Adrenal gland (tissue), 12 donors: Measurements from ENCODE around the gene MICA. TPM values are rescaled to one million over a fixed set of nuclear protein-coding genes. Genes with fewer than 3 reads are reported as not detected.
"Not testable (repeated sequence)": the region's sequence is repeated elsewhere in the genome, so short reads cannot be mapped to it uniquely, and the experiment has no call there.

Experiments used
- DNase-seq, 7 donors: peaks; one replicate each; pipeline ENCODE4 v3.0.0-alpha.2; 2019 to 2020
- H3K27ac ChIP-seq, 5 donors: fragments of 200-600 bp; sonication (generic) in 4 of 5; 1 replicate in 3 of 5; 2 replicates in 2 of 5; pipeline versions ENCODE4 v1.5.1 to v1.8.0; 2016 to 2020; ENCODE audit warnings: mild to moderate bottlenecking in 1 of 5
- H3K27me3 ChIP-seq: fragments of 200-600 bp; 2 replicates; pipeline ENCODE4 v1.8.0; 2021
- H3K36me3 ChIP-seq, 2 donors: fragments of 200-600 bp; replicated peaks in 1 of 2; 1 replicate in 1 of 2; 2 replicates in 1 of 2; pipeline versions ENCODE4 v1.5.1 to v1.8.0; 2018 to 2022
- H3K4me1 ChIP-seq, 2 donors: fragments of 200-600 bp; replicated peaks in 1 of 2; 1 replicate in 1 of 2; 2 replicates in 1 of 2; pipeline versions ENCODE4 v1.5.1 to v1.8.0; 2018 to 2021
- H3K4me3 ChIP-seq, 4 donors: fragments of 200-600 bp; sonication (generic) in 3 of 4; one replicate each; pipeline ENCODE4 v1.5.1; 2016 to 2018
- H3K9me3 ChIP-seq, 3 donors: fragments of 200-600 bp; sonication (generic) in 1 of 3; replicated peaks in 1 of 3; 1 replicate in 2 of 3; 2 replicates in 1 of 3; pipeline versions ENCODE4 v1.5.1 to v1.8.0; 2016 to 2021
- CTCF ChIP-seq, 6 experiments: fragments of 450-650 bp in 4 of 6; fragments of 200-600 bp in 2 of 6; sonication (generic) in 1 of 6; IDR thresholded peaks; 1 replicate in 5 of 6; 2 replicates in 1 of 6; pipeline versions ENCODE4 v1.5.1 to v1.8.0; 2016 to 2021; ENCODE audit warnings: antibody characterized with exemption in 6 of 6, mild to moderate bottlenecking in 2 of 6, moderate library complexity in 1 of 6
- POLR2A ChIP-seq, 2 donors: fragments of 450-650 bp; IDR thresholded peaks; one replicate each; pipeline ENCODE4 v1.6.1; 2017; ENCODE audit warnings: antibody characterized with exemption in 2 of 2, mild to moderate bottlenecking in 2 of 2, moderate library complexity in 1 of 2
- WGBS, 4 donors: extraction: QIAGEN DNeasy Blood & Tissue Kit in 2 of 4; methylation state at CpG; one replicate each; pipeline versions ENCODE4 v1.1.5 to v1.1.7; 2013 to 2017; 5-methylcytosine and 5-hydroxymethylcytosine counted together
- intact Hi-C, 2 donors: fragments of 100-400 bp; cut with DNase I; formaldehyde crosslinking; loops; one replicate each; pipeline versions ENCODE4 v1.14.1 to v1.15.0; 2022 to 2023
- polyA plus RNA-seq, 3 donors: library from polyadenylated mRNA; stranded (reverse); fragments of 200-250 nt in 2 of 3; fragments of 350-450 nt in 1 of 3; fragmentation: Illumina TruSeq in 1 of 3; extraction: RNeasy Lipid Tissue Mini Kit (QIAGEN cat#74804) in 1 of 3; gene quantifications; one replicate each; pipeline ENCODE4 v1.2.3, GENCODE V29; 2013 to 2014
- total RNA-seq, 9 donors: library from RNA; depleted of rRNA in 4 of 9; stranded (reverse); fragments of >200 nt in 4 of 9; fragments of 120-200 nt in 1 of 9; fragmentation: NEBNext Ultra II Directional in 1 of 9; extraction: Animal tissue kit (Norgen Biotek cat#: 25700) in 1 of 9; gene quantifications; one replicate each; pipeline versions ENCODE4 v1.1.0 to v1.2.4, GENCODE V29; 2013 to 2023
- donor health status: healthy with polysubstance abuse.
- donor health status: Bipolar disorder and iron deficiency.
- donor health status: DM: yes; HTN: yes; CAD: no.
- donor health status: DM: no; HTN: no; CAD: no.
- donor health status: DM: no; HTN: no; CAD: no.
- donor health status: DM: yes; HTN: yes; CAD: no.

Gene MICA
- total and polyA plus RNA-seq, 12 donors: 12.2 to 66.0 (median 36.1) TPM

- no peak for DNase-seq
- H3K4me3 ChIP-seq: no peak overlapping the region
- no peak overlapping the region for H3K27ac ChIP-seq
- 65 to 81% (median 77%) methylated on average over 5 to 7 of the region's 7 CpGs for WGBS, 4 donors
- no peaks in the 10 kb centered on the region for H3K36me3 ChIP-seq
- no peak for TF ChIP-seq CTCF (IDR thresholded peaks at IDR 0.05)
- TF ChIP-seq POLR2A (IDR thresholded peaks at IDR 0.05): no peak
- peaks cover 0 to 5% of the 10 kb centered on the region in 2 donors for H3K4me1 ChIP-seq
- no peaks in the 10 kb centered on the region for H3K27me3 ChIP-seq
- H3K9me3 ChIP-seq: no peaks in the 10 kb centered on the region
- intact Hi-C loops: loop anchor here (2.0 to 5.0 kb wide), 2 partner anchors 45 to 46 kb away; no protein-coding TSS in a partner anchor
These were observed 7.6 kb upstream of the MICA start for GRCh38 chr6:31395832-31396231.

GRCh38 chr6:31396422-31397152 lies 6.8 kb upstream of the MICA start:
- H3K9me3 ChIP-seq: no peaks in the 10 kb centered on the region
- H3K4me3 ChIP-seq: no peak overlapping the region
- 36 to 43% (median 39%) methylated on average over 10 to 11 of the region's 11 CpGs for WGBS, 4 donors
- H3K36me3 ChIP-seq: no peaks in the 10 kb centered on the region
- intact Hi-C loops: loop anchor here in 1 of 2 donors (5.0 kb wide), 1 partner anchor 46 kb away; no protein-coding TSS in a partner anchor
- peaks cover under 1 to 10% of the 10 kb centered on the region in 2 donors for H3K4me1 ChIP-seq
- H3K27me3 ChIP-seq: no peaks in the 10 kb centered on the region
- TF ChIP-seq POLR2A (IDR thresholded peaks at IDR 0.05) (no peak), CTCF (IDR thresholded peaks at IDR 0.05) (peak; percentile 69 to 94 (median 86))
- DNase-seq: peak; percentile 75 to 93 (median 85)
- H3K27ac ChIP-seq: no peak overlapping the region

- not testable (repeated sequence) for H3K36me3 ChIP-seq, H3K4me3 ChIP-seq, H3K27me3 ChIP-seq, H3K27ac ChIP-seq, H3K9me3 ChIP-seq, DNase-seq
- peak in 1 of 6 experiments; percentile 2 for TF ChIP-seq CTCF (IDR thresholded peaks at IDR 0.05)
- peaks cover 6 to 15% of the 10 kb centered on the region in 2 donors for H3K4me1 ChIP-seq
- WGBS, 4 donors: 16 to 25% (median 22%) methylated on average over 7 to 8 of the region's 8 CpGs
- intact Hi-C loops: loop anchor here in 1 of 2 donors (5.0 kb wide), 1 partner anchor 45 kb away; no protein-coding TSS in a partner anchor
These were observed 6.3 kb upstream of the MICA start for GRCh38 chr6:31397153-31397499.

GRCh38 chr6:31397901-31398525 lies 5.4 kb upstream of the MICA start:
- DNase-seq: no peak
- Histone ChIP-seq H3K4me3 (no peak overlapping the region), H3K9me3 (no peaks in the 10 kb centered on the region), H3K27me3 (no peaks in the 10 kb centered on the region), H3K4me1 (peaks cover 15 to 24% of the 10 kb centered on the region in 2 donors), H3K27ac (no peak overlapping the region), H3K36me3 (no peaks in the 10 kb centered on the region)
- no peak for TF ChIP-seq POLR2A (IDR thresholded peaks at IDR 0.05)
- TF ChIP-seq CTCF (IDR thresholded peaks at IDR 0.05): no peak
- intact Hi-C loops: loop anchor here in 1 of 2 donors (5.0 kb wide), 1 partner anchor 44 kb away; no protein-coding TSS in a partner anchor
- 80 to 84% (median 83%) methylated on average over 10 of the region's 10 CpGs for WGBS, 4 donors
